ENCODE data around the gene ARID1B. TPM values are rescaled to one million over a fixed set of nuclear protein-coding genes. Genes with fewer than 3 reads are reported as not detected.

The ARID1B gene
- total and polyA plus RNA-seq, 2 of the 4 experiments (the other 2 are of a cell fraction): 14.5 to 20.1 TPM

DNA sequence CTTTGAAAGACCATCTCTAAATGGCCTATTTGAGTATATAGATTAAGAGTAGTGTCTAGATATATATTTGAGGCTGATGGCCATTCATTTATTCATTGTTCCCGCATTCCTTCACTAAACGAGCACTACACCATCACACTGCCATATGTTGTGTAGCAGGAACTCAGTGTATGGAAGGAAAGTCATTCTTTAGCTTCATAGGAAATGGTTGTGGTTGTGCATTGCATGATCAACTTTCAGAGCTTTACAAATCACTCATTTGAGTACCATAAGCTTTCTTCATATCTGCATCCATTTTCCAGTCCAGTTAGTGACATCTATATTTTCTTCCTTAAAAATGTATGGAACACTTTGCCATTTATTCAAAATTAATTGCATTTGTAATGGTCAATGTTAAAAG is 97.9 kb downstream of the ARID1B start:
- Histone ChIP-seq H3K27me3 (ENCODE audit: control insufficient read depth, insufficient read depth, low read length) (no peaks in the 10 kb centered on the region), H4K91ac (ENCODE audit: insufficient read depth, low read depth, low read length) (no peak overlapping the region), H3K9me3 (ENCODE audit: control insufficient read depth, insufficient read depth, low read length) (no peaks in the 10 kb centered on the region), H3K36me3 (ENCODE audit: control insufficient read depth, insufficient read depth, low read length) (peaks cover 2% of the 10 kb centered on the region; the same call in 1 of the 2 replicates), H2BK120ac (ENCODE audit: low read depth, low read length) (no peak overlapping the region), H4K20me1 (ENCODE audit: insufficient read depth, low read length) (peaks cover 79% of the 10 kb centered on the region), H3K9ac (ENCODE audit: low read depth, low read length) (no peak overlapping the region), H3K4ac (ENCODE audit: low read depth, low read length) (no peak overlapping the region), H3K18ac (ENCODE audit: low read depth, low read length) (no peak overlapping the region), H2AK9ac (replicated peaks; ENCODE audit: low read depth, low read length, poor library complexity) (no peak overlapping the region), H3K79me1 (ENCODE audit: low read depth in 1 of 2, low read length in 2 of 2) (peaks cover 64 to 87% of the 10 kb centered on the region in 2 experiments), H2AFZ (replicated peaks; ENCODE audit: low read length, poor library complexity) (no peak overlapping the region), H3K56ac (ENCODE audit: extremely low read depth, insufficient read depth, low read length) (no peak overlapping the region), H3K4me2 (ENCODE audit: low read depth, low read length) (no peak overlapping the region), H3K4me1 (ENCODE audit: control insufficient read depth, insufficient read depth, low read length) (peaks cover 14% of the 10 kb centered on the region), H4K8ac (ENCODE audit: low read depth in 2 of 2, low read length in 2 of 2) (no peak overlapping the region), H3K23ac (ENCODE audit: low read depth, low read length) (no peak overlapping the region), H2BK15ac (ENCODE audit: low read depth, low read length) (no peak overlapping the region), H3K14ac (replicated peaks; ENCODE audit: low read depth, low read length) (no peak overlapping the region), H2BK20ac (ENCODE audit: low read depth, low read length) (no peak overlapping the region), H3K27ac (ENCODE audit: insufficient read depth, low read length) (no peak overlapping the region), H4K5ac (ENCODE audit: low read depth, low read length) (no peak overlapping the region), H3K9me1 (ENCODE audit: insufficient read depth, low read length) (peaks cover 38% of the 10 kb centered on the region), H3K4me3 (ENCODE audit: insufficient read depth, low read depth, low read length) (no peak overlapping the region), H2AK5ac (ENCODE audit: low read depth, low read length) (no peak overlapping the region), H2BK5ac (ENCODE audit: low read depth, low read length, poor library complexity, severe bottlenecking) (no peak overlapping the region)
- in situ Hi-C loops (cut with MboI; ENCODE audit: low sequenced_read_pairs) (no loop called here), dilution Hi-C loops (cut with HindIII; ENCODE audit: low sequenced_read_pairs, unreplicated experiment) (no loop called here), intact Hi-C loops (cut with micrococcal nuclease) (no loop called here)
- ChIA-PET CTCF (no interaction called here), POLR2A (ENCODE audit: unreplicated experiment) (no interaction called here)
- ATAC-seq (ENCODE audit: low read depth) (no peak), DNase-seq (no peak)
- WGBS, 2 experiments (ENCODE audit: extremely low coverage in 2 of 2, insufficient read length in 1 of 2): no CpG with 5 or more reads among the region's 2 CpGs
- no TSS peak for BruUV-seq (replicated peaks)
- TF ChIP-seq FOS (IDR thresholded peaks at IDR 0.05; ENCODE audit: low read depth, low read length) (no peak), POLR2A (IDR thresholded peaks at IDR 0.05; ENCODE audit: low read depth, low read length) (no peak), SMC3 (IDR thresholded peaks at IDR 0.05; ENCODE audit: low read depth, low read length) (no peak), NFE2L2 (IDR thresholded peaks at IDR 0.05; ENCODE audit: low read depth, low read length) (no peak), BHLHE40 (IDR thresholded peaks at IDR 0.05; ENCODE audit: low read depth, low read length) (no peak), MXI1 (IDR thresholded peaks at IDR 0.05; ENCODE audit: borderline replicate concordance, low read depth, low read length) (no peak), MAFK (IDR thresholded peaks at IDR 0.05; ENCODE audit: low read depth, low read length) (no peak), CEBPB (IDR thresholded peaks at IDR 0.05; ENCODE audit: low read depth, low read length) (no peak), RCOR1 (IDR thresholded peaks at IDR 0.05; ENCODE audit: insufficient replicate concordance, low read length) (no peak), CHD1 (IDR thresholded peaks at IDR 0.05; ENCODE audit: low read depth, low read length) (no peak), MAZ (IDR thresholded peaks at IDR 0.05; ENCODE audit: borderline replicate concordance, low read depth, low read length) (no peak), RAD21 (IDR thresholded peaks at IDR 0.05; ENCODE audit: low read length) (no peak), RFX5 (IDR thresholded peaks at IDR 0.05; ENCODE audit: low read depth, low read length) (no peak)
- TF ChIP-seq, protein P1, sequence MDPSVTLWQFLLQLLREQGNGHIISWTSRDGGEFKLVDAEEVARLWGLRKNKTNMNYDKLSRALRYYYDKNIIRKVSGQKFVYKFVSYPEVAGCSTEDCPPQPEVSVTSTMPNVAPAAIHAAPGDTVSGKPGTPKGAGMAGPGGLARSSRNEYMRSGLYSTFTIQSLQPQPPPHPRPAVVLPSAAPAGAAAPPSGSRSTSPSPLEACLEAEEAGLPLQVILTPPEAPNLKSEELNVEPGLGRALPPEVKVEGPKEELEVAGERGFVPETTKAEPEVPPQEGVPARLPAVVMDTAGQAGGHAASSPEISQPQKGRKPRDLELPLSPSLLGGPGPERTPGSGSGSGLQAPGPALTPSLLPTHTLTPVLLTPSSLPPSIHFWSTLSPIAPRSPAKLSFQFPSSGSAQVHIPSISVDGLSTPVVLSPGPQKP (IDR thresholded peaks at IDR 0.05; ENCODE audit: borderline replicate concordance, low read depth, low read length): no peak
- TF ChIP-seq, protein P2, sequence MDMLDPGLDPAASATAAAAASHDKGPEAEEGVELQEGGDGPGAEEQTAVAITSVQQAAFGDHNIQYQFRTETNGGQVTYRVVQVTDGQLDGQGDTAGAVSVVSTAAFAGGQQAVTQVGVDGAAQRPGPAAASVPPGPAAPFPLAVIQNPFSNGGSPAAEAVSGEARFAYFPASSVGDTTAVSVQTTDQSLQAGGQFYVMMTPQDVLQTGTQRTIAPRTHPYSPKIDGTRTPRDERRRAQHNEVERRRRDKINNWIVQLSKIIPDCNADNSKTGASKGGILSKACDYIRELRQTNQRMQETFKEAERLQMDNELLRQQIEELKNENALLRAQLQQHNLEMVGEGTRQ (IDR thresholded peaks at IDR 0.05; ENCODE audit: low read depth, low read length): no peak
- TF ChIP-seq, protein P3, sequence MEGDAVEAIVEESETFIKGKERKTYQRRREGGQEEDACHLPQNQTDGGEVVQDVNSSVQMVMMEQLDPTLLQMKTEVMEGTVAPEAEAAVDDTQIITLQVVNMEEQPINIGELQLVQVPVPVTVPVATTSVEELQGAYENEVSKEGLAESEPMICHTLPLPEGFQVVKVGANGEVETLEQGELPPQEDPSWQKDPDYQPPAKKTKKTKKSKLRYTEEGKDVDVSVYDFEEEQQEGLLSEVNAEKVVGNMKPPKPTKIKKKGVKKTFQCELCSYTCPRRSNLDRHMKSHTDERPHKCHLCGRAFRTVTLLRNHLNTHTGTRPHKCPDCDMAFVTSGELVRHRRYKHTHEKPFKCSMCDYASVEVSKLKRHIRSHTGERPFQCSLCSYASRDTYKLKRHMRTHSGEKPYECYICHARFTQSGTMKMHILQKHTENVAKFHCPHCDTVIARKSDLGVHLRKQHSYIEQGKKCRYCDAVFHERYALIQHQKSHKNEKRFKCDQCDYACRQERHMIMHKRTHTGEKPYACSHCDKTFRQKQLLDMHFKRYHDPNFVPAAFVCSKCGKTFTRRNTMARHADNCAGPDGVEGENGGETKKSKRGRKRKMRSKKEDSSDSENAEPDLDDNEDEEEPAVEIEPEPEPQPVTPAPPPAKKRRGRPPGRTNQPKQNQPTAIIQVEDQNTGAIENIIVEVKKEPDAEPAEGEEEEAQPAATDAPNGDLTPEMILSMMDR (conservative IDR thresholded peaks at IDR 0.05; ENCODE audit: low read depth, low read length): no peak

Data from IMR-90 (cell line).